SK-N-SH (cell line): Measurements from ENCODE around the gene LIMA1. TPM values are rescaled to one million over a fixed set of nuclear protein-coding genes. Genes with fewer than 3 reads are reported as not detected.

ENCODE experiments used
- CTCF ChIA-PET: fragments of 300-600, 350-600 bp; formaldehyde crosslinking; extraction: SDS; loops from one replicate; lab custom pipeline; 2021; lab: Yijun Ruan, JAX
- POLR2A ChIA-PET: fragments of 350-600 bp; sonication (Branson Sonifier 250); formaldehyde crosslinking; extraction: SDS; loops from one replicate; lab custom pipeline; 2020; ENCODE audit warnings: antibody characterized with exemption, inconsistent platforms; lab: Yijun Ruan, JAX
- DNase-seq: peaks from one replicate; pipeline ENCODE4 v3.0.0; 2012
- H2AFZ ChIP-seq: fragments of 200-600 bp; sonication (generic); 2 replicates; pipeline ENCODE4 v1.8.1; 2016; ENCODE audit warnings: antibody characterized with exemption, mild to moderate bottlenecking, low read depth
- H3F3A ChIP-seq: fragments of 200-600 bp; sonication (generic); replicated peaks from 2 replicates; pipeline ENCODE3; 2016; ENCODE audit warnings: antibody characterized with exemption, mild to moderate bottlenecking; ENCODE audit not compliant: insufficient read depth
- H3K27ac ChIP-seq, 2 experiments: fragments of 200-500 bp in 1 of 2; fragments of 200-600 bp in 1 of 2; sonication (Bioruptor generic) in 1 of 2; sonication (generic), shearing (Covaris generic) in 1 of 2; 2 replicates each; pipeline versions ENCODE4 v1.5.1 to v1.6.1; 2014 to 2016; ENCODE audit warnings: low read depth in 2 of 2, inconsistent platforms in 1 of 2, low read length in 1 of 2, mild to moderate bottlenecking in 1 of 2, mixed read lengths in 1 of 2
- H3K27me3 ChIP-seq: fragments of 200-600 bp; sonication (generic), shearing (Covaris generic); 2 replicates; pipeline ENCODE4 v1.6.1; 2016; ENCODE audit warnings: mixed run types; ENCODE audit not compliant: insufficient read depth
- H3K36me3 ChIP-seq, 2 experiments: fragments of 200-500 bp in 1 of 2; fragments of 200-600 bp in 1 of 2; sonication (Bioruptor generic) in 1 of 2; sonication (generic) in 1 of 2; replicated peaks in 1 of 2; 2 replicates each; pipeline versions ENCODE3 to v1.5.1; 2014 to 2016; ENCODE audit warnings: low read length in 1 of 2, mild to moderate bottlenecking in 1 of 2; ENCODE audit not compliant: insufficient read depth in 2 of 2, control insufficient read depth in 1 of 2
- H3K4me1 ChIP-seq, 2 experiments: fragments of 200-500 bp in 1 of 2; fragments of 200-600 bp in 1 of 2; sonication (Bioruptor generic) in 1 of 2; sonication (generic), shearing (Covaris generic) in 1 of 2; 2 replicates each; pipeline versions ENCODE4 v1.5.1 to v1.6.1; 2014 to 2016; ENCODE audit warnings: low read depth in 1 of 2, low read length in 1 of 2, mixed run types in 1 of 2; ENCODE audit not compliant: insufficient read depth in 2 of 2, control insufficient read depth in 1 of 2
- H3K4me2 ChIP-seq: fragments of 200-600 bp; sonication (generic), shearing (Covaris generic); 2 replicates; pipeline ENCODE4 v1.6.1; 2017; ENCODE audit warnings: mixed run types
- H3K4me3 ChIP-seq, 2 experiments: fragments of 200-500 bp in 1 of 2; fragments of 200-600 bp in 1 of 2; sonication (Bioruptor generic) in 1 of 2; sonication (generic), shearing (Covaris generic) in 1 of 2; 2 replicates each; pipeline versions ENCODE4 v1.5.1 to v1.8.1; 2014 to 2016; ENCODE audit warnings: low read depth in 2 of 2, inconsistent platforms in 1 of 2, low read length in 1 of 2, mild to moderate bottlenecking in 1 of 2, mixed read lengths in 1 of 2, moderate library complexity in 1 of 2
- H3K79me2 ChIP-seq: fragments of 200-600 bp; sonication (generic); 2 replicates; pipeline ENCODE4 v1.8.1; 2017; ENCODE audit warnings: mild to moderate bottlenecking; ENCODE audit not compliant: insufficient read depth
- H3K9ac ChIP-seq: fragments of 200-600 bp; sonication (generic); 2 replicates; pipeline ENCODE4 v1.6.1; 2017; ENCODE audit warnings: mixed run types
- H3K9me2 ChIP-seq: fragments of 200-600 bp; sonication (generic); 2 replicates; pipeline ENCODE4 v1.6.1; 2017; ENCODE audit warnings: mixed run types
- H3K9me3 ChIP-seq: fragments of 200-600 bp; sonication (generic); 2 replicates; pipeline ENCODE4 v1.6.1; 2017; ENCODE audit warnings: mixed run types, mild to moderate bottlenecking, moderate library complexity
- H4K20me1 ChIP-seq: fragments of 200-600 bp; sonication (generic); 2 replicates; pipeline ENCODE4 v1.6.1; 2017; ENCODE audit warnings: mild to moderate bottlenecking, mixed run types; ENCODE audit not compliant: insufficient read depth
- CTCF ChIP-seq: fragments of 200-600 bp; sonication (generic); IDR thresholded peaks from 2 replicates; pipeline ENCODE4 v1.6.1; 2017; ENCODE audit warnings: antibody characterized with exemption, mild to moderate bottlenecking, moderate library complexity
- EZH2phosphoT487 ChIP-seq: fragments of 200-600 bp; sonication (generic); IDR thresholded peaks from 2 replicates; pipeline ENCODE4 v1.6.1; 2017; ENCODE audit warnings: low read depth, mixed run types, mild to moderate bottlenecking, antibody characterized with exemption, moderate library complexity, borderline replicate concordance
- FOXJ3 ChIP-seq: sonication (generic); formaldehyde crosslinking; IDR thresholded peaks from 2 replicates; pipeline ENCODE4 v1.5.1; 2020; ENCODE audit warnings: mild to moderate bottlenecking, missing genetic modification reagents
- FOXM1 ChIP-seq: IDR thresholded peaks from 2 replicates; pipeline ENCODE4 v1.4.0; 2012; ENCODE audit warnings: low read depth, mild to moderate bottlenecking
- GABPA ChIP-seq: IDR thresholded peaks from 2 replicates; pipeline ENCODE4 v1.4.0; 2012; ENCODE audit warnings: low read depth, mild to moderate bottlenecking
- IRF3 ChIP-seq: fragments of 150-350 bp; IDR thresholded peaks from 2 replicates; pipeline ENCODE4 v1.6.1; 2016; ENCODE audit warnings: mild to moderate bottlenecking, low read depth, low read length
- JUND ChIP-seq: IDR thresholded peaks from 2 replicates; pipeline ENCODE4 v1.4.0; 2012
- MEF2A ChIP-seq: IDR thresholded peaks from 2 replicates; pipeline ENCODE4 v1.4.0; 2012; ENCODE audit warnings: low read depth, borderline replicate concordance
- MXI1 ChIP-seq: IDR thresholded peaks from 2 replicates; pipeline ENCODE4 v1.6.1; 2012; ENCODE audit warnings: mild to moderate bottlenecking, low read depth, low read length, improper control_type of control experiment
- PBX3 ChIP-seq: IDR thresholded peaks from 2 replicates; pipeline ENCODE4; 2012
- RAD21 ChIP-seq: IDR thresholded peaks from 2 replicates; pipeline ENCODE4 v1.6.1; 2012; ENCODE audit warnings: mild to moderate bottlenecking, low read length
- RFX5 ChIP-seq: IDR thresholded peaks from 2 replicates; pipeline ENCODE4 v1.6.1; 2012; ENCODE audit warnings: mild to moderate bottlenecking, improper control_type of control experiment, low read length
- RXRA ChIP-seq: IDR thresholded peaks from 2 replicates; pipeline ENCODE4 v1.4.0; 2012; ENCODE audit warnings: low read depth, mild to moderate bottlenecking, borderline replicate concordance
- TAF1 ChIP-seq: IDR thresholded peaks from 2 replicates; pipeline ENCODE4 v1.6.1; 2012; ENCODE audit warnings: low read depth, mild to moderate bottlenecking, low read length, moderate library complexity, borderline replicate concordance
- TCF12 ChIP-seq: IDR thresholded peaks from 2 replicates; pipeline ENCODE4 v1.4.0; 2012
- TEAD4 ChIP-seq: IDR thresholded peaks from 2 replicates; pipeline ENCODE4 v1.4.0; 2012; ENCODE audit warnings: mild to moderate bottlenecking, borderline replicate concordance; ENCODE audit not compliant: insufficient read depth
- USF1 ChIP-seq: IDR thresholded peaks from 2 replicates; pipeline ENCODE4 v1.4.0; 2012; ENCODE audit warnings: low read depth, borderline replicate concordance
- USF2 ChIP-seq: fragments of 150-350 bp; IDR thresholded peaks from 2 replicates; pipeline ENCODE4 v1.6.1; 2017; ENCODE audit warnings: antibody characterized with exemption, low read length, low read depth, borderline replicate concordance
- ZBTB33 ChIP-seq: IDR thresholded peaks from 2 replicates; pipeline ENCODE4 v1.4.0; 2012; ENCODE audit warnings: low read depth, borderline replicate concordance
- WGBS: methylation state at CpG from one replicate; pipeline ENCODE4 v1.1.6; 2017; ENCODE audit warnings: low lambda C conversion rate; 5-methylcytosine and 5-hydroxymethylcytosine counted together
- polyA plus RNA-seq, 3 experiments: library from polyadenylated mRNA; depleted of rRNA; stranded (reverse); fragments of >200 nt; gene quantifications; 2 replicates each; pipeline ENCODE4 v1.2.3, GENCODE V29; 2012

LIMA1 gene
- polyA plus RNA-seq, 1 of the 3 experiments (the other 2 are of a cell fraction): 96.6 TPM

GRCh38 chr12:50220363-50220995 is 62.8 kb downstream of the LIMA1 start:
- 6% methylated on average over 4 of the region's 4 CpGs for WGBS
- Histone ChIP-seq H3K9me3 (no peaks in the 10 kb centered on the region), H3K4me1 (peaks cover 6 to 20% of the 10 kb centered on the region in 2 experiments), H3F3A (peaks cover 53% of the 10 kb centered on the region), H3K36me3 (peaks cover 10 to 19% of the 10 kb centered on the region in 2 experiments), H3K27me3 (no peaks in the 10 kb centered on the region), H3K79me2 (peaks cover 83% of the 10 kb centered on the region), H4K20me1 (no peaks in the 10 kb centered on the region; the same call in 1 of the 2 replicates), H3K9me2 (no peaks in the 10 kb centered on the region), H3K9ac (peak overlapping the region; percentile 80), H2AFZ (no peak overlapping the region), H3K4me2 (peak overlapping the region; percentile 66), H3K4me3 (peak overlapping the region; percentile 65 to 71), H3K27ac (peak overlapping the region; percentile 83 to 97)
- POLR2A ChIA-PET: interaction anchor here (1.2 kb wide), 3 partner anchors 109 to 351 kb away, joined by 3 to 4 read pairs (median 4); partner anchors contain the start of gene COX14
- TF ChIP-seq TAF1 (peak; percentile 20; the same call in 1 of the 2 replicates), ZBTB33 (no peak), IRF3 (no peak)
- peak; percentile 32 for DNase-seq
- CTCF ChIA-PET: interaction anchor here (1.1 to 2.8 kb wide), 10 partner anchors 10 to 94 kb away, joined by 3 to 20 read pairs (median 3); partner anchors contain the start of gene CERS5

- H3K27ac ChIP-seq: peak overlapping the region in 1 of 2 experiments; percentile 83; a peak in 1 of 4 replicates
- no peak overlapping the region for H2AFZ ChIP-seq
- no peaks in the 10 kb centered on the region for H3K9me2 ChIP-seq
- peaks cover 6 to 19% of the 10 kb centered on the region in 2 experiments for H3K4me1 ChIP-seq
- DNase-seq: no peak
- no peaks in the 10 kb centered on the region for H3K9me3 ChIP-seq
- ChIA-PET POLR2A (no interaction called here), CTCF (interaction anchor here (2.4 kb wide), 1 partner anchor 16 kb away, joined by 5 read pairs; no protein-coding TSS in a partner anchor)
- peaks cover 57% of the 10 kb centered on the region for H3F3A ChIP-seq
- peaks cover 4% of the 10 kb centered on the region for H4K20me1 ChIP-seq
- H3K36me3 ChIP-seq: peaks cover 10 to 24% of the 10 kb centered on the region in 2 experiments
- no peaks in the 10 kb centered on the region for H3K27me3 ChIP-seq
- peak overlapping the region; percentile 65 to 71; a peak in 3 of 4 replicates for H3K4me3 ChIP-seq
- peak overlapping the region; percentile 66 for H3K4me2 ChIP-seq
- peaks cover 93% of the 10 kb centered on the region for H3K79me2 ChIP-seq
- 100% methylated on average over 2 of the region's 2 CpGs for WGBS
- peak overlapping the region; percentile 80; the same call in 1 of the 2 replicates for H3K9ac ChIP-seq
- TF ChIP-seq MEF2A (no peak), PBX3 (no peak), EZH2phosphoT487 (no peak), FOXJ3 (CRISPR knock-in tag) (no peak), TCF12 (no peak), RAD21 (no peak), GABPA (no peak), MXI1 (no peak), RXRA (no peak), RFX5 (no peak), JUND (no peak), TEAD4 (no peak), USF2 (no peak), FOXM1 (no peak), CTCF (no peak), USF1 (no peak)
These were observed 63.8 kb downstream of the LIMA1 start for GRCh38 chr12:50219544-50219943.
